GM18519 (cell line): ENCODE data around the gene PIK3R1.

Experiments used
- ATAC-seq: cut with Tn5 transposase; IDR thresholded peaks from one replicate; pipeline ENCODE4 v1.9.1; 2021; ENCODE audit warnings: mild to moderate bottlenecking, moderate library complexity; ENCODE audit not compliant: unreplicated experiment, low FRiP score

The PIK3R1 gene

GRCh38 chr5:68249520-68249919, 34.0 kb downstream of the PIK3R1 start:
- no peak for ATAC-seq

- no peak for ATAC-seq
These were observed 35.2 kb downstream of the PIK3R1 start for GRCh38 chr5:68250661-68251298.

DNA sequence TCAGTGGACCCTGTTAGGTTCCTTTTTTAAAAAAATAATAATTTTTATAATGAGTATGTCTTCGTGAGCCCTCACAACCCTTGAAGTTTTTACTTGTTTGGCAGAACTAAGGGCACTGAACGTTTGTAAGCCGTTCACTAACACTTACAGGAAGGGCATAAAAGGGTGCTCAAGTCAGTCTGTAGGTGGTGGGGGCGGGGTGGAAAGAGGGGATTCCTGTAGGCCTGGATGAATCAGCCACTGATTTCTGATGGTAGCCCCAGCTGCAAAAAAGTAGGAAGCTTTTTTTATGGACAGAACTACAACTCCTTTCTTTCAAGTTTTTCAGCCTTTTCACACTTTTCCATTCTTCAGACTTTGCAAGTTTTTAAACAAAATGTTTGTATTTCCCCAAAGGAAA, 35.8 kb downstream of the PIK3R1 start:
- ATAC-seq, result no peak

GRCh38 chr5:68251804-68252522, 36.4 kb downstream of the PIK3R1 start:
- ATAC-seq, result no peak

- ATAC-seq, result no peak
These were observed 37.4 kb downstream of the PIK3R1 start for GRCh38 chr5:68252673-68253623.

DNA sequence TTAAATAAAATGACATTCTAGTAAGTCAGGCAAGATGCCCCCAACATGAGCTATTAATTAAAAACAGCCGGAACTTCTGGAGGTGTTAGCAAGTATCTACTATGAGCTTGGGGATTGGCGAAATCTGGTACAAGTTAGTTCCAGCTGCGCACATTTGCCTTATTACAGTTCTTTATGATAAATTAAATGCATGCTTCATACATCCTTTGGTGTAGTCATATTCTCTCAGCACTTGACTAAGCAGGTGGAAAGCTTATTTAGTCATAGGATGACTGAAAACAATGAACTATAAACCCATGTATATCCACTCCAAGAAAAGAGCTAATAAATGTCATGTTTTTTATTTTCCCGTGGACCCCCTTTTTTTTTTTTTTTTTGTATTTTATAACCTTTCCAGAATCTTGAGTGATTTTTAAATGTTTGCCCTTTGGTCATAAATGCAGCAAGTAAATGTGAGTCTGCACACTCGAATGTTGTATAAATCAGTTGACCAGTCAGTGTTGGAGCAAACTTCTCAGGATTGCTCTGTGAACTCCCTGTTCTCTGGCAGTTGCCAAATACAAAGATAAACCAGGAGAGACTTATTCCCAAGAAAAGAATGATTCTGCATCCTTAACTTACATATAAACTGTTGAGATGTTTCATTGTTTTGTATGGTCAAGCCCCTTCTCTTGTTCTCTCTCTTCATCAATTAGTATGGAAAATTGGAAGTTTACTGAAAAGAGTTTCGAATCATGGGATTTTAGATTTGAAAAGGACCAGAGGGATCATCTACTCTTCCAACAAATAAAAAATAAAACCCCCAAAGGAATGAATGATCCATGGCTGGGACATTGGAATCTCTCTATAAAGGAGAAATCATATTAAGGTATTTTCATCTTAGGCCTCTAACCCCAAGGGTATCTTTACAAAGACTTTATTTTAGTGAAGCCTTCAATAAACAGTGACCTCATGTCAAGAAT, 38.3 kb downstream of the PIK3R1 start:
- no peak for ATAC-seq

- ATAC-seq, result no peak
These were observed 39.3 kb downstream of the PIK3R1 start for GRCh38 chr5:68254810-68255209.

DNA sequence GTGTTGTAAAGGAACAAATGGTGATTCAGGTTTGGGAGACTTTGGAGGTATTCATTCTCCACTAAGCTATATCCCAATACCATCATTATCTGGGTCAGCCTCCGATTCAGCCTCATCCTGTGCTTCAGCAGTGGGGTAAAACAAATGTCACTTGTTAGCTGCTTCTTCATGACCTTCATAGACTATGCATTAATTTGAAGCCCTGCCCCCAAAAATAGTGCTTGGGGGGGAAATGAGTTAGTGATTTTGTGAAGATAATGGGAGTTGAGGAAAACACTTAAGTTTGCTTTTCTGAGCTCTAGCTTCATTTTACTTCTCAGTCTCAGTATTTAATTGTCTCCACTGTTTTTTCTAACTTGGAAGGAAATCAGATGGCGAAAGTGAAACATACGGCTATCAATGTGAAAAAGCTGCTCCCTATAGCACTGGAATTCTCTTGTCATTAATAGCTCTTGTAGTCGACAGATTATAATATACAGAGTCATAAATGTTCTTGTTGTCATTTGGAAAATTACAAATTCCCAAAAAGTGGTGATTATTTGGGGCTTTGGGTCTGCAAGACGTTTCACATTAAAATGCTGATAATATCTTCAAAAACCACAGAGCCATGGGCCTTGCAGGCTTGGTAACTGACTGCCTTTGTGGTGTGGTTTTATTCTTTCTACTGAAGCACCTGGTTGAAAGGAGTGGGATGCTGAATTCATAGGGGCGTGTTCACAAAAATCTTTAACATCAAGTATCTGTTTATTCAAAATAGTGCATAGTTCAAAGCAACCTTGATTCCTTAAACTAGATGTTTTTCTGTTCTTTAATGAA, 40.0 kb downstream of the PIK3R1 start:
- no peak for ATAC-seq

DNA sequence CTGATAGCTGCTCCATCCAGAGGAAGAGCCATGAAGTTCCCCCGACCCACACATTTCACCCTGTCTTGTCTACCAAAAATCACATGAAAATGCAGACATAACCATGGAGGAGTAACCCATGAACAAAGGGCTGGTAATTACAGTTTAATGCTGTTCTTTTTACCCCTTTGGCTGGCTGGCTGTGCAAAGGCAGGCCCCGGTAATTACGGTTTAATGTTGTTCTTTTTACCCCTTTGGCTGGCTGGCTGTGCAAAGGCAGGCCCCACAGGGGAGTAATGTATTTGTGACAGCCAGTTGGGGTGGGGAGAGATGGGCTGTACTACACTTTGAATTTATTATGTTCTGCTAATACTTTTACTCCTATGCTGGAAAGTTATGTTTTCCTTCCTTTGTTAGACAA, 41.7 kb downstream of the PIK3R1 start:
- no peak for ATAC-seq

DNA sequence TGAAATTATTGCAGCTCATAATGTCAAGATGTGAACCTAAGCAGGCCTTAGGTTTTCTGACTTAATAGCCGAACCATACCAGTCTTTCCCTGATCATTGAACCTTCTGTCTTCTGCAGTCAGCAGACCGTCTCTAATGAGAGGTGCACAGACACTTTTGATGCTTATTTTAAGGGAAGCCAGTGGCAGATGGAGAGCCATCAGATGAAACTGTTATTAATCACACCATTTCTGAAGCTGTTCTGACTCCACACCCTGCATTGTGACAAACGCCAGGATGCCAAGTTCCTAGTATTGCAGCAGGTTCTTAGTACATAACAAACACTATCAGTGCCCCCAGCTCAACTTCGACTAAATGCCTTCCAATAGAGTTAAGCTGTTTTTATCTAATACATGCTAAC, 43.0 kb downstream of the PIK3R1 start:
- ATAC-seq, result no peak

- ATAC-seq, result no peak
These were observed 44.1 kb downstream of the PIK3R1 start for GRCh38 chr5:68259700-68260099.

- ATAC-seq, result no peak
These were observed 44.9 kb downstream of the PIK3R1 start for GRCh38 chr5:68260467-68260866.

DNA sequence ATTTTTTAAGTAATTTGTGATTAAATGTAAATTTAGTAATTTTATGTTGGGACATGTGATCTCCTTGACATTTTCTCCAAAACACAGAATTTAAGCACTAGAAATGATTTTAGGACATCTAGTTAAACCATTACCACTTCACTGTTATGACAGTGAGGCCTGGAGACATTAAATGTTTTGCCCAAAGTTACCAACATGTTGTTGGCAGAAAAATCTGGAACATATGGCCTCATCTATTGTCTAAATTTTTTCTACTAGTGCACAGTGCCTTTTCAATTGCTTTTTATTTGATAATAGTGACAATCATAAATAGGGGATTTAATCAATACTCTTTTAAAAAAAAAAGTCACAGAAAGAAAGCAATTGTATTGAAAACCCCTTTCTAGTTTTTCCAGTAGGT, 45.6 kb downstream of the PIK3R1 start:
- ATAC-seq, result no peak

GRCh38 chr5:68261569-68262065, 46.1 kb downstream of the PIK3R1 start:
- ATAC-seq, result no peak

- ATAC-seq, result no peak
These were observed 48.7 kb downstream of the PIK3R1 start for GRCh38 chr5:68264024-68264956.

GRCh38 chr5:68265347-68265746, 49.8 kb downstream of the PIK3R1 start:
- ATAC-seq, result no peak

DNA sequence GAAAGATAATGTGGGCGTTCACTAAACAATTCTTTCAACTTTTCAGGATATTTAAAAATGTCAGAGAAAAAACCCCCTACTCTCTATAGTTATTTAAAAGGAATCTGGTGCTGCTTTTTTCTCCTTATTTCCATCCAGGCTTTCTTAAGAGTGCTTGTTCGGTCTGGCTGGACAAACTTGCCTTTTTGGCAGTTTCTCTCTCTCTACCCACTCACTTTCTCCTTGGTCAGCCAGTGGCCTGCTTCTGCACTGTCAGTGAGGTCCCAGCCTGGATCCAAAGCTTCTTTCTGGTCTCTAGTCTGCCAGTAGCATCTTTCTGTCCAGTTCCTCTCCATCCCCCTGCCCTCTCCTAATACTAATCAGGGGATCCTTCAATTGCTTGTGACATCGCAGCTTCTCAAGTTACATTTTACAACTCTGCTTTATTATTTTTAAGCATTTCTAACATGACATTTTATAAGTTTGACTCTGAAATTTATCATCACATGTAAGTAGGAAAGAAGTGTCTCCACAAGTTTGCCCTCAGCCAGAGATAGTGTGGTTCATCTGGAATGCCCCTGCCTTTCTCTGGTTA, 50.4 kb downstream of the PIK3R1 start:
- ATAC-seq, result no peak

- ATAC-seq, result no peak
These were observed 50.9 kb downstream of the PIK3R1 start for GRCh38 chr5:68266457-68266856.
